ENCODE results near the gene RHBDF2.
A peak's percentile ranks its signal among the peaks of the same experiment; 100 is the strongest.

Gene RHBDF2

GRCh38 chr17:76477576-76477975, 23.6 kb downstream of the RHBDF2 start:
- DNase-seq, result no peak

- DNase-seq, result no peak
Observed at GRCh38 chr17:76476736-76477135, 24.5 kb downstream of the RHBDF2 start.

GRCh38 chr17:76475302-76475701, 25.9 kb downstream of the RHBDF2 start:
- DNase-seq, result no peak

GRCh38 chr17:76474894-76475293, 26.3 kb downstream of the RHBDF2 start:
- no peak for DNase-seq

- DNase-seq, result no peak
Observed at GRCh38 chr17:76474238-76474637, 27.0 kb downstream of the RHBDF2 start.

- DNase-seq, result peak; percentile 24
Observed at GRCh38 chr17:76473541-76473985, 27.7 kb downstream of the RHBDF2 start.

GRCh38 chr17:76472726-76473125, 28.5 kb downstream of the RHBDF2 start:
- DNase-seq, result no peak

GRCh38 chr17:76472258-76472645, 29.0 kb downstream of the RHBDF2 start:
- DNase-seq, result no peak

GRCh38 chr17:76471498-76472257, 29.5 kb downstream of the RHBDF2 start:
- DNase-seq, result no peak

- DNase-seq, result no peak
Observed at GRCh38 chr17:76469991-76470739, 31.1 kb downstream of the RHBDF2 start.

- no peak for DNase-seq
Observed at GRCh38 chr17:76469076-76469990, 31.9 kb downstream of the RHBDF2 start.

GRCh38 chr17:76468634-76469010, 32.6 kb downstream of the RHBDF2 start:
- no peak for DNase-seq

GRCh38 chr17:76467809-76468633, 33.2 kb downstream of the RHBDF2 start:
- DNase-seq, result no peak

- no peak for DNase-seq
Observed at GRCh38 chr17:76467366-76467765, 33.9 kb downstream of the RHBDF2 start, which contains the start of gene AANAT. TSS of gene AANAT (plus strand) at chr17:76467603. CDS start at chr17:76468747, 1,144 bp downstream.

GRCh38 chr17:76466775-76467130, 34.5 kb downstream of the RHBDF2 start:
- no peak for DNase-seq

GRCh38 chr17:76462556-76463290, 38.5 kb downstream of the RHBDF2 start:
- no peak for DNase-seq

GRCh38 chr17:76461765-76462555, 39.3 kb downstream of the RHBDF2 start:
- no peak for DNase-seq

- DNase-seq, result no peak
Observed at GRCh38 chr17:76459674-76460073, 41.5 kb downstream of the RHBDF2 start.

GRCh38 chr17:76458580-76459490, 42.4 kb downstream of the RHBDF2 start:
- DNase-seq, result peak; percentile 24

GRCh38 chr17:76453431-76453743, 47.8 kb downstream of the RHBDF2 start:
- DNase-seq, result no peak

Measured in activated CD4-positive, alpha-beta T cell treated with anti-CD3 and anti-CD28 coated beads for 48 hours (primary cell).